Neural cell (in vitro differentiated cells): Measurements from ENCODE around the gene MYADML2. TPM values are rescaled to one million over a fixed set of nuclear protein-coding genes. Genes with fewer than 3 reads are reported as not detected.

ENCODE experiments used
- H2AFZ ChIP-seq: fragments of 200-600, 300-800 bp; sonication (generic), shearing (Covaris generic); 2 replicates; pipeline ENCODE4 v1.6.0; 2014; ENCODE audit warnings: low read depth, mild to moderate bottlenecking, antibody characterized with exemption, low read length, moderate library complexity
- H3F3A ChIP-seq: fragments of 200-600 bp; shearing (Covaris generic); 2 replicates; pipeline ENCODE4 v1.6.1; 2016; ENCODE audit warnings: mild to moderate bottlenecking, moderate library complexity, mixed read lengths, antibody characterized with exemption, low read length; ENCODE audit not compliant: insufficient read depth, poor library complexity, severe bottlenecking
- H3K27ac ChIP-seq: fragments of 200-600, 300-800 bp; sonication (generic), shearing (Covaris generic); 2 replicates; pipeline ENCODE4 v1.5.1; 2014; ENCODE audit warnings: mild to moderate bottlenecking, low read length, moderate library complexity
- H3K27me3 ChIP-seq: fragments of 300-800, 200-600 bp; sonication (generic), shearing (Covaris generic); 2 replicates; pipeline ENCODE4 v1.6.0; 2014; ENCODE audit warnings: mild to moderate bottlenecking, low read depth, low read length, moderate library complexity; ENCODE audit not compliant: insufficient read depth
- H3K36me3 ChIP-seq: fragments of 300-800, 200-600 bp; sonication (generic), shearing (Covaris generic); 2 replicates; pipeline ENCODE4 v1.5.1; 2014; ENCODE audit warnings: mild to moderate bottlenecking, antibody characterized with exemption, low read length, moderate library complexity; ENCODE audit not compliant: insufficient read depth
- H3K4me2 ChIP-seq: fragments of 300-800, 200-600 bp; sonication (generic), shearing (Covaris generic); 2 replicates; pipeline ENCODE4 v1.6.0; 2014; ENCODE audit warnings: mild to moderate bottlenecking, low read length
- H3K4me3 ChIP-seq: fragments of 300-800, 200-600 bp; sonication (generic), shearing (Covaris generic); 2 replicates; pipeline ENCODE4 v1.5.1; 2014; ENCODE audit warnings: mild to moderate bottlenecking, low read length, moderate library complexity
- H3K79me2 ChIP-seq: fragments of 200-600 bp; shearing (Covaris generic); replicated peaks from 2 replicates; pipeline ENCODE4 v1.6.0; 2014; ENCODE audit warnings: mild to moderate bottlenecking, low read length, moderate library complexity; ENCODE audit not compliant: insufficient read depth
- H3K9ac ChIP-seq: fragments of 300-800, 200-600 bp; sonication (generic), shearing (Covaris generic); 2 replicates; pipeline ENCODE4 v1.6.1; 2016; ENCODE audit warnings: mild to moderate bottlenecking, low read length, mixed read lengths
- H3K9me2 ChIP-seq: fragments of 200-600 bp; shearing (Covaris generic); 2 replicates; pipeline ENCODE4 v1.6.1; 2016; ENCODE audit warnings: mild to moderate bottlenecking, low read length, mixed read lengths; ENCODE audit not compliant: insufficient read depth
- H3K9me3 ChIP-seq: fragments of 200-600, 300-800 bp; sonication (generic), shearing (Covaris generic); 2 replicates; pipeline ENCODE4 v1.6.1; 2016; ENCODE audit warnings: mild to moderate bottlenecking, mixed run types, low read length, moderate library complexity, mixed read lengths
- H4K20me1 ChIP-seq: fragments of 200-600 bp; shearing (Covaris generic); 2 replicates; pipeline ENCODE4 v1.6.1; 2016; ENCODE audit warnings: mild to moderate bottlenecking, mixed run types; ENCODE audit not compliant: insufficient read depth
- CTCF ChIP-seq: fragments of 450-650 bp; IDR thresholded peaks from 2 replicates; pipeline ENCODE4 v1.5.1; 2014; ENCODE audit warnings: antibody characterized with exemption, mild to moderate bottlenecking, moderate library complexity; ENCODE audit not compliant: poor library complexity, severe bottlenecking
- EP300 ChIP-seq: fragments of 450-650 bp; conservative IDR thresholded peaks from 2 replicates; pipeline ENCODE4 v1.6.1; 2014; ENCODE audit warnings: antibody characterized with exemption, mild to moderate bottlenecking, moderate library complexity; ENCODE audit not compliant: poor library complexity, severe bottlenecking
- EZH2 ChIP-seq: fragments of 200-600, 300-800 bp; shearing (Covaris generic), sonication (generic); IDR thresholded peaks from 2 replicates; pipeline ENCODE4 v1.6.1; 2014; ENCODE audit warnings: antibody characterized with exemption, low read length, borderline replicate concordance, mild to moderate bottlenecking; ENCODE audit not compliant: insufficient read depth, poor library complexity, severe bottlenecking
- POLR2AphosphoS5 ChIP-seq: IDR thresholded peaks from 2 replicates; pipeline ENCODE4 v1.6.1; 2012
- RAD21 ChIP-seq: fragments of 450-650 bp; conservative IDR thresholded peaks from 2 replicates; pipeline ENCODE4 v1.6.1; 2014; ENCODE audit warnings: antibody characterized with exemption, mild to moderate bottlenecking, moderate library complexity
- REST ChIP-seq: IDR thresholded peaks from 2 replicates; pipeline ENCODE4 v1.6.1; 2012; ENCODE audit warnings: borderline replicate concordance
- SMC3 ChIP-seq: fragments of 450-650 bp; conservative IDR thresholded peaks from 2 replicates; pipeline ENCODE4 v1.6.1; 2014; ENCODE audit warnings: antibody characterized with exemption, mild to moderate bottlenecking, moderate library complexity; ENCODE audit not compliant: poor library complexity
- TAF1 ChIP-seq: IDR thresholded peaks from 2 replicates; pipeline ENCODE4 v1.6.1; 2012; ENCODE audit warnings: low read depth
- polyA plus RNA-seq: library from polyadenylated mRNA; depleted of rRNA; stranded (reverse); fragments of >200 nt; gene quantifications from 2 replicates; pipeline ENCODE4 v1.2.3, GENCODE V29; 2014

Gene MYADML2
- polyA plus RNA-seq, 1 donor from 2014 or later: 1.1 TPM

- Histone ChIP-seq H3K9me2 (no peaks in the 10 kb centered on the region), H3K27ac (no peak overlapping the region), H3K4me2 (no peak overlapping the region), H4K20me1 (no peaks in the 10 kb centered on the region), H3K9me3 (no peaks in the 10 kb centered on the region), H3F3A (no peaks in the 10 kb centered on the region), H2AFZ (no peak overlapping the region), H3K9ac (no peak overlapping the region), H3K36me3 (no peaks in the 10 kb centered on the region), H3K4me3 (no peak overlapping the region), H3K79me2 (no peaks in the 10 kb centered on the region), H3K27me3 (no peaks in the 10 kb centered on the region)
- no peak for TF ChIP-seq RAD21
- no peak for TF ChIP-seq EZH2
- no peak for TF ChIP-seq POLR2AphosphoS5
- TF ChIP-seq EP300: no peak
- TF ChIP-seq TAF1: no peak
- no peak for TF ChIP-seq SMC3
- TF ChIP-seq REST: no peak
These were observed 37.9 kb upstream of the MYADML2 start for GRCh38 chr17:81984773-81985410.

DNA sequence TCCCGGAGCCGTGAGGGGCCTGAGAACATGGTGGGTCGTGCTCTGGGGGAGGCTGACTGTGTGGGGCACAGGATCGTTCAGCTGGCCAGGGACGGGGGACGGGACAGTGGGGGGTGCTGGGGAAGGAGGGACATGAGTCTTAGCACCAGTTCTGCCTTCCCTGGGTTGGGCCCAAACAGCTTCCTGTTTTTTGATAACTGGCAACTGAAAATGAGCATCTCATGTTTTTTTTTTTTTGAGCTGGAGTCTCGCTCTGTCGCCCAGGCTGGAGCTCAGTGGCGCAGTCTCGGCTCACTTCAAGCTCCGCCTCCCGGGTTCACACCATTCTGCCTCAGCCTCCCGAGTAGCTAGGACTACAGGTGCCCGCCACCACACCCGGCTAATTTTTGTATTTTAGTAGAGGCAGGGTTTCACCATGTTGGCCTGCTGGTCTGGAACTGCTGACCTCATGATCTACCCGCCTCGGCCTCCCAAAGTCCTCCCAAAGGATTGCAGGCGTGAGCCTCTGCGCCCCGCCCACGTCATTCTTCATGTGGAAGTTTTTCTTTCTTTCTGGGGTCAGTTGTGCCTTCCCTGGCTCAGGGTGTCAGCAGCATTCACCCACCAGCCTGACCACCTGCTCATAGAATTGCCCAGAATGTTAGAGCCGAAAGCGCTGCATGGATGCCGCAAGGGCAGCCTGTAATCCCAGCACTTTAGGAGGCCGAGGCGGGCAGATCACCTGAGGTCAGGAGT, 36.8 kb upstream of the MYADML2 start:
- Histone ChIP-seq H2AFZ (no peak overlapping the region), H4K20me1 (no peaks in the 10 kb centered on the region), H3K4me3 (no peak overlapping the region), H3K9me3 (no peaks in the 10 kb centered on the region), H3K27ac (no peak overlapping the region), H3F3A (no peaks in the 10 kb centered on the region), H3K27me3 (no peaks in the 10 kb centered on the region), H3K36me3 (no peaks in the 10 kb centered on the region), H3K9me2 (no peaks in the 10 kb centered on the region), H3K4me2 (no peak overlapping the region), H3K9ac (no peak overlapping the region), H3K79me2 (no peaks in the 10 kb centered on the region)
- TF ChIP-seq REST: no peak
- TF ChIP-seq RAD21: no peak
- no peak for TF ChIP-seq CTCF
- TF ChIP-seq EP300: no peak
- TF ChIP-seq TAF1: no peak
